HepG2 (cell line): ENCODE results near the gene KLHL36. TPM values are rescaled to one million over a fixed set of nuclear protein-coding genes. Genes with fewer than 3 reads are reported as not detected.

Experiments used
- ATAC-seq: fragments of 200-7000 bp; cut with Tn5 transposase; 3 replicates; pipeline ENCODE4 v1.9.1; 2020; ENCODE audit warnings: mild to moderate bottlenecking, moderate library complexity
- BruUV-seq: library from RNA; stranded (reverse); fragments of 400-500 nt; replicated peaks from 2 replicates; lab custom pipeline; 2021; lab: Mats Ljungman, UMichigan
- CTCF ChIA-PET: fragments of 300-600 bp; formaldehyde crosslinking; extraction: SDS; loops from one replicate; lab custom pipeline; 2021; ENCODE audit warnings: low total read pairs, inconsistent platforms, low intra/inter-chr PET ratio; lab: Yijun Ruan, JAX
- POLR2A ChIA-PET: fragments of 350-600 bp; sonication (Branson Sonifier 250); formaldehyde crosslinking; loops from one replicate; lab custom pipeline; 2020; ENCODE audit warnings: antibody characterized with exemption, inconsistent platforms; lab: Yijun Ruan, JAX
- DNase-seq: peaks from one replicate; pipeline ENCODE4 v3.0.0-alpha.2; 2015; ENCODE audit warnings: low spot score
- FAIRE-seq: peaks from 3 replicates; lab custom pipeline; 2011; peaks lifted over from hg19 to GRCh38; lab: Jason Lieb, UNC
- H2AFZ ChIP-seq: one replicate; pipeline ENCODE4 v1.6.1; 2011; ENCODE audit warnings: low read length, inconsistent platforms
- H3K27ac ChIP-seq: fragments of 300-600 bp; 3 replicates; pipeline ENCODE4 v1.8.0; 2011; ENCODE audit warnings: mixed run types, mild to moderate bottlenecking, mixed read lengths, low read length, inconsistent platforms; ENCODE audit not compliant: insufficient read depth; ENCODE audit errors: extremely low read length
- H3K27me3 ChIP-seq, 2 experiments: fragments of 200-600 bp in 1 of 2; 2 replicates in 1 of 2; 3 replicates in 1 of 2; pipeline versions ENCODE4 v1.6.0 to v1.8.0; 2011; ENCODE audit warnings: low read length in 2 of 2, mild to moderate bottlenecking in 2 of 2, moderate library complexity in 2 of 2, inconsistent platforms in 1 of 2; ENCODE audit not compliant: insufficient read depth in 2 of 2, control insufficient read depth in 1 of 2
- H3K36me3 ChIP-seq, 2 experiments: fragments of 200-600 bp in 1 of 2; replicated peaks in 1 of 2; 2 replicates in 1 of 2; 3 replicates in 1 of 2; pipeline versions ENCODE4 v1.5.1 to v1.8.0; 2011; ENCODE audit warnings: low read length in 2 of 2, inconsistent platforms in 1 of 2; ENCODE audit not compliant: insufficient read depth in 2 of 2, control insufficient read depth in 1 of 2
- H3K4me1 ChIP-seq: 2 replicates; pipeline ENCODE4 v1.5.1; 2012; ENCODE audit warnings: low read length, inconsistent platforms; ENCODE audit not compliant: insufficient read depth
- H3K4me2 ChIP-seq: 2 replicates; pipeline ENCODE4 v1.6.0; 2011; ENCODE audit warnings: low read depth, low read length, inconsistent platforms
- H3K4me3 ChIP-seq, 3 experiments: fragments of 200-600 bp in 1 of 3; sonication (generic), shearing (Covaris generic) in 1 of 3; replicated peaks in 1 of 3; 2 replicates each; pipeline ENCODE4 v1.5.1; 2011 to 2016; ENCODE audit warnings: low read length in 3 of 3, inconsistent platforms in 2 of 3, low read depth in 2 of 3, mild to moderate bottlenecking in 2 of 3, control low read depth in 1 of 3, mixed read lengths in 1 of 3; ENCODE audit not compliant: insufficient read depth in 1 of 3
- H3K79me2 ChIP-seq: one replicate; pipeline ENCODE4 v1.6.1; 2011; ENCODE audit warnings: low read length, inconsistent platforms; ENCODE audit not compliant: insufficient read depth
- H3K9ac ChIP-seq: 2 replicates; pipeline ENCODE4 v1.6.0; 2011; ENCODE audit warnings: mild to moderate bottlenecking, low read depth, low read length, inconsistent platforms; ENCODE audit not compliant: insufficient read depth
- H3K9me3 ChIP-seq: 2 replicates; pipeline ENCODE4 v1.5.1; 2012; ENCODE audit warnings: mild to moderate bottlenecking, low read length
- H4K20me1 ChIP-seq: 2 replicates; pipeline ENCODE4 v1.6.0; 2011; ENCODE audit warnings: inconsistent platforms, mild to moderate bottlenecking, low read length, moderate library complexity; ENCODE audit not compliant: insufficient read depth
- GTF2F1 ChIP-seq: fragments of 150-350 bp; IDR thresholded peaks from 2 replicates; pipeline ENCODE4 v1.6.1; 2014; ENCODE audit warnings: low read length
- MTA3 ChIP-seq: sonication (generic); formaldehyde crosslinking; IDR thresholded peaks from 2 replicates; pipeline ENCODE4 v1.4.0; 2020; ENCODE audit warnings: missing genetic modification reagents
- NFYB ChIP-seq: sonication (generic); formaldehyde crosslinking; IDR thresholded peaks from 2 replicates; pipeline ENCODE4 v1.4.0; 2020; ENCODE audit warnings: missing genetic modification reagents
- SIN3B ChIP-seq: fragments of 150-350 bp; IDR thresholded peaks from 2 replicates; pipeline ENCODE4 v1.6.1; 2014; ENCODE audit warnings: low read length
- ZBTB2 ChIP-seq: sonication (generic); formaldehyde crosslinking; IDR thresholded peaks from 2 replicates; pipeline ENCODE4 v1.8.0; 2022; ENCODE audit warnings: low read depth, missing genetic modification reagents
- ZNF33B ChIP-seq: sonication (generic); formaldehyde crosslinking; IDR thresholded peaks from 2 replicates; pipeline ENCODE4 v1.5.1; 2020; ENCODE audit warnings: mild to moderate bottlenecking, missing genetic modification reagents
- ZNF549 ChIP-seq: sonication (generic); formaldehyde crosslinking; IDR thresholded peaks from 2 replicates; pipeline ENCODE4 v1.5.0; 2020; ENCODE audit warnings: missing genetic modification reagents
- ZNF841 ChIP-seq: sonication (generic); formaldehyde crosslinking; IDR thresholded peaks from 2 replicates; pipeline ENCODE4 v1.8.1; 2023; ENCODE audit warnings: missing genetic modification reagents, borderline replicate concordance
- ZNF891 ChIP-seq: sonication (generic); formaldehyde crosslinking; IDR thresholded peaks from 2 replicates; pipeline ENCODE4 v1.5.0; 2020; ENCODE audit warnings: mild to moderate bottlenecking, missing genetic modification reagents
- WGBS: methylation state at CpG from one replicate; pipeline ENCODE4 v1.1.6; 2017; ENCODE audit warnings: low lambda C conversion rate; 5-methylcytosine and 5-hydroxymethylcytosine counted together
- in situ Hi-C: cut with HindIII; loops from 2 replicates; pipeline ENCODE4 v1.10.0; 2017; ENCODE audit warnings: low pct_unique_long_range_greater_than_20kb; ENCODE audit not compliant: extremely low pct_ligation_motif_present
- intact Hi-C: fragments of 100-400 bp; cut with micrococcal nuclease; formaldehyde crosslinking; loops from one replicate; pipeline ENCODE4 v1.10.0; 2022; ENCODE audit not compliant: unreplicated experiment
- polyA plus RNA-seq, 8 experiments: library from polyadenylated mRNA; depleted of rRNA in 3 of 8; stranded (reverse) in 7 of 8; unstranded in 1 of 8; fragments of >200 nt; fragmentation: Illumina TruSeq in 4 of 8; extraction: Trizol in 4 of 8; gene quantifications; 2 replicates each; pipeline versions ENCODE4 v1.2.1 to v1.2.3, GENCODE V29; 2011 to 2016; ENCODE audit warnings: low read depth in 4 of 8, missing spikeins in 1 of 8, mixed read lengths in 1 of 8; ENCODE audit not compliant: insufficient read depth in 1 of 8
- total RNA-seq, 5 experiments: library from RNA; depleted of rRNA; stranded (reverse); fragments of >200 nt; fragmentation: Illumina TruSeq; extraction: Trizol; gene quantifications; 2 replicates each; pipeline ENCODE4 v1.2.3, GENCODE V29; 2016; ENCODE audit warnings: low read depth in 1 of 5

The KLHL36 gene
- total and polyA plus RNA-seq, 2 of the 13 experiments (the other 11 are each of a cell fraction or from before 2014, with no cell fraction given), result 24.3 to 26.0 TPM

GRCh38 chr16:84609563-84610177, 38.6 kb upstream of the KLHL36 start:
- CTCF ChIA-PET, result no interaction called here
- no peak overlapping the region for H3K4me2 ChIP-seq
- H3K9ac ChIP-seq, result no peak overlapping the region
- POLR2A ChIA-PET, result no interaction called here
- no TSS peak for BruUV-seq
- H3K27ac ChIP-seq, result no peak overlapping the region
- peaks cover 5% of the 10 kb centered on the region for H3K4me1 ChIP-seq
- DNase-seq (no peak), ATAC-seq (no peak), FAIRE-seq (no peak)
- H3K4me3 ChIP-seq, result no peak overlapping the region
- H3K27me3 ChIP-seq, result no peaks in the 10 kb centered on the region
- H2AFZ ChIP-seq, result no peak overlapping the region
- TF ChIP-seq ZNF549 (no peak), GTF2F1 (no peak), ZBTB2 (no peak), ZNF33B (CRISPR knock-in tag) (no peak), SIN3B (no peak), ZNF891 (CRISPR knock-in tag) (no peak), MTA3 (CRISPR knock-in tag) (no peak), NFYB (CRISPR knock-in tag) (no peak), ZNF841 (CRISPR knock-in tag) (no peak)
- 0 out of 2 replicates have a peak, but pooled peaks cover 5% of the 10 kb centered on the region for H3K9me3 ChIP-seq
- H4K20me1 ChIP-seq, result no peaks in the 10 kb centered on the region
- no peaks in the 10 kb centered on the region; a peak in 1 of 5 replicates for H3K36me3 ChIP-seq
- 88% methylated on average over 6 of the region's 6 CpGs for WGBS
- in situ Hi-C loops, result no loop called here
- H3K79me2 ChIP-seq, result no peaks in the 10 kb centered on the region
- intact Hi-C loops, result no loop called here
